Measurements from ENCODE around the gene TRAPPC10. TPM values are rescaled to one million over a fixed set of nuclear protein-coding genes. Genes with fewer than 3 reads are reported as not detected.

TRAPPC10 gene
- total RNA-seq, 1 experiment from 2014 or later, result 32.9 TPM

DNA sequence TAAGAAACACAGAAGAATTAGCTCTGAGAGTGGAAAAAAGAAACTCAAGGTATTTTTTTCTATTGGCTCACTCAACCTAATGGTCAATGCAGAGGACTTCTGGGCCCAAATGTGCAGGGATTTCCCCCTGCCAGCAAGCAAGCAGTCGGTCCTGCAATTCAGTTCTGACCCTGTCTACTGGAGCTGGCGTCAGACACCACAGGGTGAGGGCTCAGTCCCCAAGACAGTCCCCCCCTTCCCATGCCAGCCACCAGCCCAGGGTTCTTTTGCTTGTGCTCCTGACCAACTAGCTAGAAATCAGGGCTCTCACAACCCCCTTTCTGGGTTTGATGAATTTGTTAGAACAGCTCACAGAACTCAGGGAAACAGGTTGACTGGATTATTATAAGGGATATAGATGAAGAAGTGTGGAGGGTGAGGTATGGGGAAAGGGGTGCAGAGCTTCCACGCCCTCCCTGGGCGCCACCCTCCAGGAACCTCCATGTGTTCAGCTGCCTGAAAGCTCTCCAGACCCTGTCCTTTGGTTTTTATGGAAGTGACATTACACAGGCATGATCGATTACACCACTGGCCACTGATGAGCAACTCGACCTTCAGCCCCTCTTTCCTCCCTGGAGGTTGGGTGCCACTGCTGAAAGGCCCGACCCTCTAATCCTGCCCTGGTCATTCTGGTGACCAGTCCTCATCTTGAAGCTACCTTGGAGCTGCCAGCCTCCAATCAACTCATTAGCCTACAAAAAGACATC lies 72.6 kb downstream of the TRAPPC10 start:
- H2AFZ ChIP-seq (ENCODE audit: low read length), result no peak overlapping the region
- H2BK20ac ChIP-seq (ENCODE audit: low read depth, low read length, poor library complexity, severe bottlenecking), result no peak overlapping the region
- H4K20me1 ChIP-seq (ENCODE audit: control insufficient read depth, insufficient read depth, insufficient read length), result no peaks in the 10 kb centered on the region
- no peak overlapping the region for H3T11ph ChIP-seq (ENCODE audit: low read length)
- H4K91ac ChIP-seq (ENCODE audit: insufficient read length, low read depth, low read length), result no peak overlapping the region
- no peaks in the 10 kb centered on the region for H3K4me1 ChIP-seq (ENCODE audit: insufficient read depth, low read length)
- no peak overlapping the region for H3K9ac ChIP-seq (ENCODE audit: extremely low read depth, insufficient read length, low read length)
- WGBS (ENCODE audit: extremely low coverage, insufficient read length, low lambda C conversion rate), result no CpG with 5 or more reads among the region's 7 CpGs
- H3K4me3 Mint-ChIP-seq, result no peak overlapping the region
- H2BK15ac ChIP-seq (ENCODE audit: low read depth, low read length), result no peak overlapping the region
- H3K4me2 ChIP-seq (ENCODE audit: insufficient read depth, insufficient read length, low read length), result no peak overlapping the region
- no peak overlapping the region for H2BK120ac ChIP-seq (ENCODE audit: low read depth, low read length, poor library complexity, severe bottlenecking)
- no peak overlapping the region for H3K18ac ChIP-seq (ENCODE audit: insufficient read length, low read depth, low read length)
- no peaks in the 10 kb centered on the region for H3K79me2 ChIP-seq (ENCODE audit: insufficient read depth, low read length)
- H2BK5ac ChIP-seq (ENCODE audit: insufficient read length, low read length), result no peak overlapping the region
- H3K56ac ChIP-seq (ENCODE audit: insufficient read length, low read depth, low read length), result no peak overlapping the region
- no peaks in the 10 kb centered on the region for H3K27me3 ChIP-seq (ENCODE audit: insufficient read depth, low read length)
- no peak overlapping the region for H3K23ac ChIP-seq (ENCODE audit: insufficient read length, low read depth, low read length)
- H3K27ac Mint-ChIP-seq, result peak overlapping the region in 1 of 3 experiments; percentile 79; a peak in 1 of 7 replicates
- H3K9me3 Mint-ChIP-seq, result no peaks in the 10 kb centered on the region
- peaks cover 20 to 86% (median 69%) of the 10 kb centered on the region in 3 experiments; a peak in 6 of 7 replicates for H3K36me3 Mint-ChIP-seq (ENCODE audit: insufficient read depth in 1 of 3, low read depth in 3 of 3)
- TF ChIP-seq, protein P1, sequence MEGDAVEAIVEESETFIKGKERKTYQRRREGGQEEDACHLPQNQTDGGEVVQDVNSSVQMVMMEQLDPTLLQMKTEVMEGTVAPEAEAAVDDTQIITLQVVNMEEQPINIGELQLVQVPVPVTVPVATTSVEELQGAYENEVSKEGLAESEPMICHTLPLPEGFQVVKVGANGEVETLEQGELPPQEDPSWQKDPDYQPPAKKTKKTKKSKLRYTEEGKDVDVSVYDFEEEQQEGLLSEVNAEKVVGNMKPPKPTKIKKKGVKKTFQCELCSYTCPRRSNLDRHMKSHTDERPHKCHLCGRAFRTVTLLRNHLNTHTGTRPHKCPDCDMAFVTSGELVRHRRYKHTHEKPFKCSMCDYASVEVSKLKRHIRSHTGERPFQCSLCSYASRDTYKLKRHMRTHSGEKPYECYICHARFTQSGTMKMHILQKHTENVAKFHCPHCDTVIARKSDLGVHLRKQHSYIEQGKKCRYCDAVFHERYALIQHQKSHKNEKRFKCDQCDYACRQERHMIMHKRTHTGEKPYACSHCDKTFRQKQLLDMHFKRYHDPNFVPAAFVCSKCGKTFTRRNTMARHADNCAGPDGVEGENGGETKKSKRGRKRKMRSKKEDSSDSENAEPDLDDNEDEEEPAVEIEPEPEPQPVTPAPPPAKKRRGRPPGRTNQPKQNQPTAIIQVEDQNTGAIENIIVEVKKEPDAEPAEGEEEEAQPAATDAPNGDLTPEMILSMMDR (conservative IDR thresholded peaks at IDR 0.05), result no peak
- H2AK5ac ChIP-seq (ENCODE audit: insufficient read length, low read length), result no peak overlapping the region
- H3K14ac ChIP-seq (ENCODE audit: insufficient read depth, low read length), result no peak overlapping the region
- H3K27ac ChIP-seq (ENCODE audit: insufficient read length, low read depth, low read length), result no peak overlapping the region
- no peaks in the 10 kb centered on the region for H3K23me2 ChIP-seq (ENCODE audit: insufficient read length, low read depth, low read length, poor library complexity, severe bottlenecking)
- no peaks in the 10 kb centered on the region for H3K9me3 ChIP-seq (ENCODE audit: control insufficient read depth, low read depth, low read length)
- no peak overlapping the region for H3K4ac ChIP-seq (ENCODE audit: low read depth, low read length)
- H3K27me3 Mint-ChIP-seq (ENCODE audit: low read depth), result no peaks in the 10 kb centered on the region
- no peak for DNase-seq
- H3K79me1 ChIP-seq (ENCODE audit: insufficient read depth, low read depth, low read length, poor library complexity, severe bottlenecking), result no peaks in the 10 kb centered on the region
- H4K5ac ChIP-seq (ENCODE audit: insufficient read length, low read depth, low read length), result no peak overlapping the region
- no peaks in the 10 kb centered on the region for H3K4me1 Mint-ChIP-seq
- H2BK12ac ChIP-seq (ENCODE audit: insufficient read length, low read depth, low read length), result no peak overlapping the region
- H4K8ac ChIP-seq (replicated peaks; ENCODE audit: insufficient read length, low read depth, low read length), result no peak overlapping the region

Measured in H9 (cell line).